HG03103 (cell line): ENCODE data around the gene MAN1C1.
"Not testable (repeated sequence)": the region's sequence is repeated elsewhere in the genome, so short reads cannot be mapped to it uniquely, and the experiment has no call there.

Experiments
- ATAC-seq: cut with Tn5 transposase; IDR thresholded peaks from one replicate; pipeline ENCODE4 v1.9.1; 2021; ENCODE audit warnings: low read depth; ENCODE audit not compliant: unreplicated experiment

MAN1C1 gene

DNA sequence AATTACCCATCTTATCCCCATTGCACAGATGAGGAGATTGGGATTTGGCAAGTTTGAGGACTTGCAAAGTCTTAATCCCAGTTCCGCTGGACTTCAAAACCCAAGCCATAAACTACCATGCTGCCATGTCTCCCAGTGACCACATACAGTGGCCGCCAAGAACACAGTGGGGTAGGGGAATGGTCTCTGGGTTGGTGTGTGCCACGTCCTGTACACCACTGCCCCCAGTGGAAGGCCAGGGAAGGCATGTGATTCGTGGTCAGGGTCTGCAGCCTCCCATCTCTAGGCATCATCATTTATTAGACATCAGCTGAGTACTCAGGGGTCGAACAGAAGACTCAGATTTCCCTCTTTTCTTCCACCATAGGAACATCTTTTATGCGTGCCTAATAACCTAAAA, 76.0 kb downstream of the MAN1C1 start:
- ATAC-seq, result no peak

DNA sequence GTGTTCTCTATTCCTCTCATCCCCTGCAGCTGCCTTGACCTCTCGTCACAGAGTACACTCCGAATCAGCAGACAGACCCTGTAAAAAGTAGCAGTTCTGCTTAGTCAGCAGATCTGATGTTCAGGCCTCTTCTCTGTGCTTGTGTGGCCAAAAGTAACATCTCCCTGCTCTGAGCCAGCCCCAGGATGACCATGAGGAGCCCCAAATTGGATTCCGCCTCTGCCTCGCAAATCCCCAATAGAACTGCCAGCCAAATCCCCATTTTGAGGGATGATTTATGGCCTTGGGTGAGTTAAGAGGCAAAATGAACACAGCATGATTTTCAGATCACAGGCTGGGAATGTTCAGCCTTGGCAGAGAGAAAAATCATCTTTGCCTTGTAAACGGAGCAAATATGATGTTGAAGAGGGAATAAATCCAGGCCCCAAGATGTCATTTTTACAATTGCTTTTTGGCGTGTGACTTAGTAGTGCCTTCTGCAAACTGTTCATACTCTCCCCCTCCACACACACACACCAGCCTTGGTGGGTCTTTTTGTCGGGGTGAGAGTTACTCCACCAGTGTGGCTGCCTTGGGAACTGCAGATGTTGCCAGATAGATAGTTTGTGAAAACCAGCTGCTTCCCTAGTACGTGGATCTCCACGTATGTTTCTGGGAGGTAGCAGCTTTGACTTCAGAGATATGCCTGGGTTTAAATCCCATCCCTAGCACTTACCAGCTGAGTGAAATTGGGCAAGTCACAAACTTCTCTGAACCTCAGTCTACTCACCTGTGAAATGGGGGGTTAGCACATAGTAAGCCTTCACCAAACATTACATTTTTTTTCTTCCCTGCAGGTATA, 77.8 kb downstream of the MAN1C1 start:
- ATAC-seq, result no peak

DNA sequence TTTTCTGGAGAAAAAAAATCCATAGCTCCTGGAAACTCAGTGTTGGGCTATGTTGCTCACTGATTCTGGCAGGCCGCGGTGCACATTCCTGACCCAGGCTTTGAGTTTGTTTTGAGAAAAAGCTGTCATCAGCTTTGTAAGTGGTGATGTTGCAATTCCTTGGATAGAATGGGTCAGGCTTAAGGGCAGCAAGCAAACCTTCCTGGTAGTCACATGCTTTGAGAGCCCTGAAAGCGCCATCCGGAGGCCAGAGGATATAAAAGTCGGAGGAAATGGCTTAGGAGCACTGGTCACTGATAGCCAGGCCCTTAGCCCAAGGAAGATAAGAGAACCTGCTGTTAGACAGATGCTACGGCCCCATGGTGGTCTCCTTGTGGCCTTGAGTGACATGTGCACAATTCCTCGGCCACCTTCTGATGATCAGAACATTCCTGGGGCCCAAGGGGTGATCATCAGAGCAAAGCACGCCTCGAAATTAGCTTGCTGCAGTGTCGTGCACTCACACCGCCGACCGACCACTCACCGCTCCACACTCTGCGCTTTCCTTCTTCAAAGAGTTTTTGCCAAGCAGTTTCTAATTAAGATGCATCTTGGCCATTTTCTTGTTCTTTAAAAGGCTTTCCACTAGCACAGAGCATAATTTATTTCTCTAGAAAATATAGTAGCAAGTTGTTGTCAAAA, 78.6 kb downstream of the MAN1C1 start:
- ATAC-seq, result no peak

DNA sequence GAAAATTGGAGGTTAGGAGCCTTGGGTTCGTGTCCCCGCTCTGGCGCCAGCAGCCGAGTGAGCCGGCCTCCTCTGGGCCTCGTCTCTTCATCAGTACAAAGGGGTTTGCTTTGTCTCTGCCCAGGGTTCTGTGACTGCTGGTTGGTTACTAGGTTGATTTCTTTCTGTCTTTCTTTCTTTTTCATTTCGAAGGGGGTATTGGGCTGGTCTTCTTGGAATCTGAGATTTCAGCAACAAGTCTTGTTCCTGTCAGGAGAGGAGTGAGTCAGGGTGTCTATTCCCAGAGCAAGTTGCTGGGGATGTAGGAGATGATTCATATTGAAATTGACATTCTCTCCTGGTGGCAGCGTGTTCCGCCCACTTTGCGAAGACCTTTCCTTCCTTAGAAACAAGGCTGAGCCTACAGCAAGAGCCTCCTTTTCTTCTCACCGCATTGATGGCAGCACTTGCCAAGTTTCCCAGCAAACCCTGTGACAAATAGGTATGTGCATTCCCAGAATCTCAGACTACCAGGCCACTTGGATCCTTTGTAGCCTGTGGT, 79.2 kb downstream of the MAN1C1 start:
- ATAC-seq, result no peak

DNA sequence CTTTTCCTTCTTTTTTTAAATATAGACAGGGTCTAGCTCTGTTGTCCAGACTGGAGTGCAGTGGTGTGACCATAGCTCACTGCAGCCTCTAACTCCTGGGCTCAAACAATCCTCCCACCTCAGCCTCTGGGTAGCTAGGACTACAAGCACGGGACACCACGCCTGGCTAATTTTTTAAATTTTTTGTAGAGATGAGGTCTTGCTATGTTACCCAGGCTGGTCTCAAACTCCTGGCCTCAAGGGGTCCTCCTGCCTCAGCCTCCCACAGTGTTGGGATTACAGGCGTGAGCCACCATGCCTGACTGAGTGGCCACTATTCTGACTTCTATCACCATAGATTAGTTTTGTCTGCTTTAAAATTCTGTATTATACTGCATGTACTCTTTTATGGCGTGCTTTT, 80.1 kb downstream of the MAN1C1 start:
- ATAC-seq, result not testable (repeated sequence)

DNA sequence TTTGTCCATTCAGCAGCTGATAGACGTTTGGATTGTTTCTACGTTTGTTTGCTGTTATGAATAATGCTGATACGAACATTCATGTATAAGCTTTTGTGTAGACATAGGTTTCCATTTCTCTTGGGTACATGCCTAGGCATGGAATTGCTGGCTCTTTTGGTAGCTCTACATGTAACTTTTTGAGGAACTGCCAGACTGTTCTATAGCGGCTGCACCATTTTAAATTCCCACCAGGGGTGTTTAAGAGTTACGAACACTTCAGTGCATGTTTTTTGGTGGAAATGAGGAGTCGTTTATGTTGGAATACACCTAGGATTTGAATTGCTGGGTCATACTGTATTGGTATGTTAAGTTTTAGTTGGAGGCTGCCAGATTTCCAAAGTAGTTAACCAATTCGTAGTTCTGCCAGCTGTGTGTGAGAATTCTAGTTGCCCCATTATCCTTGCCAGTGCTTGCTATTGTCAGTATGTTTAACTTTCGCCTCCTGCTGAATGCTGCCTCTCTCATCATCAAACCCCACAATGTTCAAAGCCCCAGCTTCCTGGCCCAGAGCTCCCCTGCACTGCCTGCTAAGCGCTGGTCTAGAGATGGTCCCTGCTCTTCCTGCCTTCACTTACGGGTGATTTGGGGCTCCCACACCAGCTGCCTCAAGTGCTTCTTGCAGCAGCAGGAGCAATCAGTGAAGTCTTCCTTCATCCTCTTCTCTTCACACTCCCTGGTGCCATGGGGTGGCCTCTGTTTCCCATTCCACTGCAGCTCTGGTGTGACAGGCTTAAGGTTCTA, 81.0 kb downstream of the MAN1C1 start:
- ATAC-seq, result no peak

DNA sequence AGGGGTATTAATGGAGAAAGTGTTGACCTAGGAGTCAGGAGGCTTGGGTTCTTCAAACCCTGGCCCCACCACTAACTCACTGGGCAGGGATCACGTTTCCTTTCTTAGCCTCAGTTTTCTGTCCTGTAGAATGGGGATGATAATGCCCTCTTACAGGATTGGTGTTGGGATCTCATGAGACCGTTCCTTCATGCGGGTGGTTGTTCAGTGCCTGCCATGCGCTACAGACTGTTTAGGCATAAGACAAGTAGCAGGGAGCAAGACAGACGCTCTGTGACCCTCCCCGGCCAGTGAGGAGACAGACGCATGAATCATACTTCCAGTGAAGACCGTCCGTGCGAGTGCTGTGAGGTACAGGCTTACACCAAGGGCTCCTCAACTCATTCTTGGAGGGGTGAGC, 81.7 kb downstream of the MAN1C1 start:
- ATAC-seq, result no peak

DNA sequence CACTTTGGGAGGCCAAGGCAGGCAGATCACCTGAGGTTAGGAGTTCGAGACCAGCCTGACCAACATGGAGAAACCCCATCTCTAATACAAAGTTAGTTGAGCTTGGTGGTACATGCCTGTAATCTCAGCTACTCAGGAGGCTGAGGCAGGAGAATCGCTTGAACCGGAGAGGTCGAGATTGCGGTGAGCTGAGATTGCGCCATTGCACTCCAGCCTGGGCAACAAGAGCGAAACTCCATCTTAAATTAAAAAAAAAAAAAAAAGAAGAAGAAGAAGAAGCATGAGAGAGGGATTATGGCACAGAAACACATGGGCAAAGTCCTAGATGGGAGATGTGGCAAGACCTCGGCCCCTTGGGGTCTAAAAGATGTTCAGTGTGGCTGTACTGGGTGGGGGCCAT, 82.5 kb downstream of the MAN1C1 start:
- ATAC-seq, result not testable (repeated sequence)

DNA sequence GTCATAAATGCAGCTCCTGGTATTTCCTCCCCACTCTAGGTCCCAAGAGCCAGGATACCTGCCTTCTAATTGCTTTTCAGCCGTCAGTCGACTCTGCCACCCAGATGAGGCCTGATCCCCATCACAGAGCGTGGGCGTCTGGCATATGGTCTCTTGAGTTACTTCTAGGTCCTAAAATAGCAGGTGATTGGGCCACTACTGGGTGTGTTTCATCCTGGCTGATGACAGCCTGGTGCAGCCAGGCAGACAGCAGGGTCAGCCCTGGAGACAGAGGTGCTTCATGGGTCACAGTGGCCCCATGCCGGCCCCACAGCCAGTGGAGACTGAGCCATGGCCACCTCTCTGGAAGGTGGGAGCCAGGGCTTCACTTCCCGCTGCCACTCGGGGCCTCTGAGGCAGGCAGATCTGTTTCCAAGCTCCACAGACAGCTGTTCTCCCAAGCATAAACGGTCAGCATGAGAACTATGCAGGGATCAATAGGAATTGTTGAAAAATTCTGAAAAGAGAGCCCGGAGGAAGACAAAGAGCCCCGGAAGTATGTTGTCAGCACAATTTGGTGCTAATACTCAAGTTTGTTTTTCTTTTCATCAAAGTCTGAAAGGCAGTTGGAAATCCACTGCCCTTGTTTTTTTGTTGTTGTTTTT, 83.0 kb downstream of the MAN1C1 start:
- ATAC-seq, result no peak

DNA sequence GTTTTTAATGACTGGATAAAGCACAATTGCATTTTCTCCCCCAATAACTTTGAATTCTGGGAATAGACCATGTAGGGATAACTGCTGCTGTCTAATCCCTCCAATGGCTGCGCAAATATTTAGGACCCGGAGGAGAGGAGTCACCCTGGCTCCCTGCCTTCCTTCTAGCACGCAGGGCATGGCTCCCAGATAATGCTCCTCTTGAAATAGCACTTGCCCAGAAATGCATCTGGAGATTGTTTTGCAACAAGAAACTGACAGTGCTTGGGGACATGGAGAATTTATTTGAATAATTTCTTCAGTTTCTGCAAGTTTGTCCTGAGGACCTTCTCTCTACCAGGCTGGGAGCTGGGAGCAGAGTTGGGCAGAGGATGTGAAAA, 83.5 kb downstream of the MAN1C1 start:
- ATAC-seq, result no peak

DNA sequence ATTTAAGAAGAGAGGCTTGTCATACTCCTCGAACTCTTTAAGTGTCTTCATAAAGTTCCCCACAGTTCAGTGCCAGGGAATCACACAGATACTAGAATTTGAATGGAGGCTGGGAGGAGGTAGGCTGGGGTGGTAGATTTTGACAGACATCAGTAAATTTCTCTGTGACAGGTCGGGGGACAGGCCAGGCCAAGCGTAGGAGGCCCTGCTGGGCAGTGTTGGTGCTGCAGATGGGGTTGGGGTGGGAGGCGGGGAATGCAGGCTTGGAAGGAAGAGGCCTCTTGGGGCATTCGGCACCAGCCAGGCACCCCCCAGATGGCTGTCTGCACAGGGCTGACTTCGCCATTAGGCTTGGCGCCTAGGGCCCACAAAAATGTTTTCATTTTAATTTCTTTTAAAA, 84.0 kb downstream of the MAN1C1 start:
- no peak for ATAC-seq

DNA sequence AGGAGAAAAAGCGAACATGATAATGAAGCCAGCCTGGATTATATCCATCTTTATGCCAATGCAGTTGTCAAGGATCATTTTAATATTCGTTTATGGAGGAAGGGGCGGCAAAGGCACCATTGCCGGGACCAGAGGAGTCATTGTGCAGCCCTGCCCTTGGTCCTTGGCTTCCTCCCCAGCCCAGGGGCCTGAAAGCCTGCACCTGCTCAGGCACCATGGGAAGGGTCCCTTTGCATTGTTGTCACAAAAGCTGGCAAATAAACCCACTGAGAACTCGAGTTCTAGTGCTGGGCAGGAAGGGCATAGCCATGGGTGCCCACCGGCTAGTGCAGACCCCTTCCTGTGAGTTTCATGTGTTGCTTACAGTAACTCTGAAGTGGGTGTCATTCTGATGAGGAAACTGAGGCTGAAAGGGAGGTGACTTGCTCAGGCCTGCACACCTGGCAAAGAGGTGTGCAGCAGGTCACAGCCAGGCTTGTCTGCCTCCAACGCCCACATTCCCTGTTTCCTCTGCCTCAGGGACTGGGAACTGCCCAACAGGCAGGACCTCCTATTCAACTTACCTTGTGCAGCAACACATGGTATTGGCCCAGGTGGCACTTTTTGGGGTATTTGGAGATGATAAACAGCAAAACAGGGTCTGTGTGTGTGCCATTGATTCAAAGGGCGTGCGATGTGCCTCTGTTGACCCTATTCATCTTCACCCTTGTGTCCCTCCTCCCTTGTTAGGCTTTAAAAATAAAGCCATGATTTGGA, 84.6 kb downstream of the MAN1C1 start:
- ATAC-seq, result no peak

DNA sequence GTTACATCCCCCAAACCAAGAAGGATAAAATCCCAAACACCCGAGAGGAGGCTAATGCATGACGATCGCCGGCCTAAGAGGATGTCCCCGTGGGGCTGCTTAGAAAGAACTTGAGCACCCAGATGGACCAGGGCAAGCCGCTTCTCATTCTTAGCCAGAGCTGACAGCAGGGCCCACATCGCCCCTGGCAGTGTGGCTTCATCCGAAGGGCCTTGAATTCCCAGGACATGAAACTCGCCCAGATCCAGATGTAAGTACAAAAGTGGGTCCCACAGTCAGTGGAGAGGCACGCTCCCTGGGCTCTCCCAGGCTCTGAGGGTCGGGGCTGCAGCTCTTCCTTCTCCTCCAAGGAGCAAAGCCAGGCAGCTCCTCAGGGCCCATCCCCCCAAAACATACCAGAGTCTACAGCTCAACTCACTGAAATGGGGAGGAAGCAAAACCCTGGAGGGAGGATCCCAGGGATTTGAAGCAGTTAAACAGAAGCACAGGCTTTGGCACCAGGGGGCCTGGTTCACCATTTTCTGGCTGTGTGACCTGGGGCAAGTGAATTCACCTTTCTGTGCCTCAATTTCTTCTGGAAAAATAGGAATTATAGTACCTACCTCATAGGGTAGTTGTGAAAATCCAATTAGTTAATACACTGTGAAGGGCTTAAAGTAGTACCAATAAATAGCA, 85.6 kb downstream of the MAN1C1 start:
- no peak for ATAC-seq

DNA sequence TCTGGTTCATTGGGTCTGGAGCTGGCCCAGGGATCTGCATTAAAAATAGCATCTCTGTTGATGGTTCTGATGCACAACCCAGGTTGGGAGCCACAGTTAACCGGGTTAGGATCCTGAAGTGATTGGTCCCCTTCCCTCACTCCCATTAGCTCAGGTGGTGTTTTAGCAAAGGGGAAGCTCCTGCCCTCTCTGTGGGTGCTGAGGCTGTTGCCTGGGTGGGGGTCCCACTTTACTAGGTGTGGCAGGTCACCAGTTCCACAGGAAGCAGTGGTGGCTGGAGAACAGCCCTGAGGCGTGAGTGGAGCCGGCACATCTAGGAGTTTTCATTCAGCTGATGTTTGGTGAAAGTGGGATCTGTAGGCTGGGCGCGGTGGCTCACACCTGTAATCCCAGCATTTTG, 86.5 kb downstream of the MAN1C1 start:
- no peak for ATAC-seq

DNA sequence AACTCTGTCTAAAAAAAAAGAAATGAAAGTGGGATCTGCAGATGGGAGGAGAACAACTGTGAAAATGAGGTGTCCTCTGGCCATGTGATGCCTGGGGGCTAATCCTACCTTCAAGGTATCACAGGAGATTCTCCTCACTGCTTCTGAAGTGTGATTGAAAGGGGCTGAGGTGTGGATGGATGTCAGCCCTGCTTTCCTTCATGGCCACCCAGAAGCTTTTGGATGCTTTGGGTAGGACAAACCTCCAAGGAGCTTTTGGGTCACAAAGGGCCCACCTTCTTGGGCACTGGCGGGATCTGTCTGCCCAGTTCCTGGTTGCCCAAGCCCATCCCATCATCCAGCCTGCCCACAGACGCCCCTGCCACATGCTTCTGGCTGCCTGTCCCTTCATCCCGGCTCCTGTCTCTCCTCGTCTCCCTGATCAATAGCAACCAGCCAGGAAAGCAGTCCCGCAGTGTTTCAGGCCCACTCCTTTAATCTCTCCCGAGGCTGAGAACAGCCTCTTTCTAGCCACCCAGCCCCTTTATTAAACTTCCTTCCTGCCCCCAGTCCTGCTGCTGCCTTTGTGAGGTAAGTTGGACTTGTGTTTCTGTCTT, 87.2 kb downstream of the MAN1C1 start:
- no peak for ATAC-seq

DNA sequence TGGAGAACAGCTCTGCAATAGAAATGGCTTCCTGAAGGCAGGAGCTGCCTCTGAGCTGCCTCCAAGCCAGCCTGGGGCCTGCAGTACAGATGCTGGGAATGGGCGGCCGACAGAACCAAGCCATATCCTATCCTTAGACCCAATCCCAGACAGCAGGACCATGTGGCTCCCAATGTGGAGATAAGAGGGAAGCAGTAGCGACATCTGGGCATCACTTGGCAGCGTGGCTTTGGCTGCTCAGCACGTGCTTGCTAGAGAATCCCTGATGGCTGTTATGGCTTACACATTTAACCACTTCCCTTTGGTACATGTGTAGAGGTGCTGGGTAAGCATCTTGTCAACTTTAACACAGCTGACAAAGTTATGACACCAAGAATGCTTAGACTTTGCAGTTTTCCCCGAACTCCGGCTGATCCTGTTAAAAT, 87.7 kb downstream of the MAN1C1 start:
- no peak for ATAC-seq

DNA sequence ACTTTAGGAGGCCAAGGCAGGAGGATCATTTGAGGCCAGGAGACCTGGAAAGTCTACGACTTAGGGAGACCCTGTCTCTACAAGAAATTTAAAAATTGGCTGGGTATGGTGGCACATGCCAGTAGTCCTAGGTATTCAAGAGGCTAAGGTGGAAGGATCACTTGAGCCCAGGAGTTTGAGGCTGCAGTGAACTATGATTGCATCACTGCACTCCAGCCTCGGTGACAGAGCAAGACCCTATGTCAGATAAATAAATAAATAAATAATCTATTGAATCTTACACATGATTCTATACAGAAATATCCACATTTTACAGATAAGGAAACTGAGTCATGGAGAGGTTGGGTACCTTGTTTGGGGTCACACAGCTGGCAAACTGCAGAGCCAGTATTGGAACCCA, 89.1 kb downstream of the MAN1C1 start:
- no peak for ATAC-seq

DNA sequence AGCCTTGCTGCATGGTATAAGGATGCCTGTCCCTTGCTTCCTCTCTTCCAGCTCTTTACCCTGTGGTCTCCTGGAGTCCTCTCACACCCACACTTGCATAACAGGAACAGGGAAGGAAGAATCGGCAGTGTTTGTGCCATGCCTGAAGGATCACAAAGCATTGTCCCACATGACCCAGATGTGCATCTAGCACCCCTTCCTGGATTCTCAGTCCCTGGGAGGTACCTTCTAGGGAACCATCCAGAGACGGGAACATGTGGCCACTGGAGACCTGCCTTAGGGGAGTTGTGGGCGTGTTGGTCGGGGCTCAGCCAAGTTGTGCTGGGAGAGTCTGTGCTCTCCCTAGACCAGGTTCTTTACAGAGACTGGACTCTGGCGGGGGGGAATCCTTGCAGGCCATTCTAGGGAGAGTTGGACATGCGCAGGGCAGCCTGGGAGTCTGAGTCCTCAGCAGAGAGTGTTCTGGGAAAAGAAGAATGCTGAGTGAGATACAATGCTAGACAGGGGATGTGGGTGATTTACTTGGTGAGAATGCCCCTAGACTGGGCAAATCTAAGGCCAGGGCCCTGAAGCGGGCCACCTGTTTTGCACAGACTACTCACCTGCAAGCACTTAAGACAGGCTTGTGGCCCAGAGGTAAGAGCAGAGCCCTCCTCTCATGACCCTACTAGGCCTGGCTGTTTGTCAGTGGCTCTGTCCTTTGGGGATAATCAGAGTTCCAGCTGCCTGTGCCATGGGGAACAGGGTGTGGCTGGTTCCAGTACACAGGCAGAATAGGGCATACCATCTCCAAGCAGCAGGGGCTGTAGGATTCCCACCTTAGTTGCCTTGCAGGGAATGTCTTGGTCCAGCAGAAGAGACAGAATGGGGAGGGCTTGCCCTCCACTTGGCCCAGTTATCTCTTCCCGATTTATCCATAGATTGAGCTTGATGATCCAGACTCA, 89.8 kb downstream of the MAN1C1 start:
- no peak for ATAC-seq
